GM23338 (cell line): Measurements from ENCODE around the gene SPEM3. TPM values are rescaled to one million over a fixed set of nuclear protein-coding genes. Genes with fewer than 3 reads are reported as not detected.

ENCODE experiments used
- ATAC-seq: fragments of 200-7000 bp; cut with Tn5 transposase; 3 replicates; pipeline ENCODE4 v1.9.1; 2020
- DNase-seq: peaks from one replicate; pipeline ENCODE4 v3.0.0-alpha.2; 2015; ENCODE audit warnings: low spot score
- H2AFZ ChIP-seq: fragments of 200-600 bp; sonication (generic); 2 replicates; pipeline ENCODE4 v1.8.0; 2016; ENCODE audit warnings: antibody characterized with exemption, mild to moderate bottlenecking, moderate library complexity
- H3F3A ChIP-seq: fragments of 200-600 bp; sonication (generic); replicated peaks from 2 replicates; pipeline ENCODE4 v1.8.0; 2017; ENCODE audit warnings: antibody characterized with exemption, mixed run types, low read depth
- H3K27ac ChIP-seq: fragments of 200-600 bp; sonication (generic); 2 replicates; pipeline ENCODE4 v1.6.1; 2016; ENCODE audit warnings: low read depth
- H3K27me3 ChIP-seq: fragments of 200-600 bp; sonication (generic); 2 replicates; pipeline ENCODE4 v1.8.0; 2016; ENCODE audit warnings: mild to moderate bottlenecking, mixed run types, moderate library complexity; ENCODE audit not compliant: insufficient read depth
- H3K36me3 ChIP-seq: fragments of 200-600 bp; sonication (generic); 2 replicates; pipeline ENCODE4 v1.8.0; 2016; ENCODE audit warnings: mild to moderate bottlenecking; ENCODE audit not compliant: insufficient read depth
- H3K4me1 ChIP-seq: fragments of 200-600 bp; sonication (generic); 2 replicates; pipeline ENCODE4 v1.8.0; 2016; ENCODE audit warnings: mild to moderate bottlenecking, moderate library complexity; ENCODE audit not compliant: insufficient read depth
- H3K4me2 ChIP-seq: fragments of 200-600 bp; sonication (generic); 2 replicates; pipeline ENCODE4 v1.7.1; 2017; ENCODE audit warnings: mixed run types
- H3K4me3 ChIP-seq: fragments of 200-600 bp; sonication (generic); 2 replicates; pipeline ENCODE4 v1.6.1; 2016; ENCODE audit warnings: mixed run types
- H3K79me2 ChIP-seq: fragments of 200-600 bp; sonication (generic); replicated peaks from 2 replicates; pipeline ENCODE4 v1.8.0; 2017; ENCODE audit warnings: mild to moderate bottlenecking; ENCODE audit not compliant: insufficient read depth
- H3K9me2 ChIP-seq: fragments of 200-600 bp; sonication (generic); 2 replicates; pipeline ENCODE4 v1.8.0; 2017; ENCODE audit not compliant: insufficient read depth
- H4K20me1 ChIP-seq: fragments of 200-600 bp; sonication (generic); replicated peaks from 2 replicates; pipeline ENCODE4 v1.8.0; 2017; ENCODE audit warnings: mild to moderate bottlenecking; ENCODE audit not compliant: insufficient read depth
- H3K27ac Mint-ChIP-seq: 2 replicates; pipeline ENCODE4 v1.8.0; 2020; ENCODE audit warnings: inconsistent platforms, mild to moderate bottlenecking, moderate library complexity, mixed read lengths
- H3K27me3 Mint-ChIP-seq: 3 replicates; pipeline ENCODE4 v1.8.0; 2022; ENCODE audit warnings: low read depth, mild to moderate bottlenecking, moderate library complexity, mixed read lengths, inconsistent platforms; ENCODE audit not compliant: insufficient read depth, poor library complexity
- H3K36me3 Mint-ChIP-seq: 3 replicates; pipeline ENCODE4 v1.8.0; 2021; ENCODE audit warnings: low read depth, mild to moderate bottlenecking, inconsistent platforms, moderate library complexity, mixed read lengths
- H3K4me1 Mint-ChIP-seq: 3 replicates; pipeline ENCODE4 v1.8.0; 2020; ENCODE audit warnings: mild to moderate bottlenecking, inconsistent platforms, mixed read lengths
- H3K4me3 Mint-ChIP-seq: 3 replicates; pipeline ENCODE4 v1.8.0; 2021; ENCODE audit warnings: moderate library complexity, mild to moderate bottlenecking, inconsistent platforms, mixed read lengths
- H3K9me3 Mint-ChIP-seq: 3 replicates; pipeline ENCODE4 v1.8.0; 2020; ENCODE audit warnings: moderate library complexity, mild to moderate bottlenecking, inconsistent platforms, mixed read lengths
- CREB1 ChIP-seq: fragments of 250-450 bp; sonication (Bioruptor Pico); IDR thresholded peaks from 2 replicates; pipeline ENCODE4 v1.5.0; 2020; ENCODE audit warnings: low read depth, mild to moderate bottlenecking, moderate library complexity
- JUNB ChIP-seq: IDR thresholded peaks from one replicate; pipeline ENCODE4 v1.6.1; 2016; ENCODE audit warnings: antibody characterized with exemption; ENCODE audit not compliant: unreplicated experiment
- NANOG ChIP-seq: IDR thresholded peaks from 2 replicates; pipeline ENCODE4 v1.6.1; 2016; ENCODE audit warnings: antibody characterized with exemption, borderline replicate concordance
- POLR2AphosphoS5 ChIP-seq: IDR thresholded peaks from 2 replicates; pipeline ENCODE4 v1.6.1; 2016; ENCODE audit warnings: antibody characterized with exemption, low read depth
- STAT1 ChIP-seq: IDR thresholded peaks from one replicate; pipeline ENCODE4 v1.6.1; 2016; ENCODE audit warnings: antibody characterized with exemption; ENCODE audit not compliant: unreplicated experiment
- ZNF114 ChIP-seq: fragments of 250-450 bp; sonication (Bioruptor Pico); IDR thresholded peaks from 2 replicates; pipeline ENCODE4 v1.5.0; 2020; ENCODE audit warnings: mild to moderate bottlenecking, moderate library complexity
- ZNF331 ChIP-seq: fragments of 250-450 bp; sonication (Bioruptor Pico); IDR thresholded peaks from 2 replicates; pipeline ENCODE4 v1.5.0; 2020; ENCODE audit warnings: low read depth, mild to moderate bottlenecking, moderate library complexity
- polyA plus RNA-seq: library from polyadenylated mRNA; unstranded; fragments of >200 nt; fragmentation: Nextera tagmentation; extraction: Ambion mirVana; gene quantifications from 2 replicates; pipeline ENCODE4 v1.2.1, GENCODE V29; 2016
- total RNA-seq: library from RNA; depleted of rRNA; stranded (reverse); fragments of >200 nt; shearing (Covaris generic); gene quantifications from 2 replicates; pipeline ENCODE4 v1.2.3, GENCODE V29; 2014
- TF ChIP-seq, protein P1 (sequence below), 2 experiments: fragments of 200-600 bp in 1 of 2; sonication (generic) in 1 of 2; conservative IDR thresholded peaks; 2 replicates each; pipeline versions ENCODE4 v1.5.1 to v1.6.1; 2016 to 2017; ENCODE audit warnings: antibody characterized with exemption in 2 of 2, low read depth in 2 of 2, mild to moderate bottlenecking in 2 of 2, moderate library complexity in 1 of 2
- TF ChIP-seq, protein P2 (sequence below): IDR thresholded peaks from one replicate; pipeline ENCODE4 v1.6.1; 2018; ENCODE audit warnings: antibody characterized with exemption; ENCODE audit not compliant: unreplicated experiment

The SPEM3 gene
- total and polyA plus RNA-seq, 2 experiments from 2014 or later, result not detected

DNA sequence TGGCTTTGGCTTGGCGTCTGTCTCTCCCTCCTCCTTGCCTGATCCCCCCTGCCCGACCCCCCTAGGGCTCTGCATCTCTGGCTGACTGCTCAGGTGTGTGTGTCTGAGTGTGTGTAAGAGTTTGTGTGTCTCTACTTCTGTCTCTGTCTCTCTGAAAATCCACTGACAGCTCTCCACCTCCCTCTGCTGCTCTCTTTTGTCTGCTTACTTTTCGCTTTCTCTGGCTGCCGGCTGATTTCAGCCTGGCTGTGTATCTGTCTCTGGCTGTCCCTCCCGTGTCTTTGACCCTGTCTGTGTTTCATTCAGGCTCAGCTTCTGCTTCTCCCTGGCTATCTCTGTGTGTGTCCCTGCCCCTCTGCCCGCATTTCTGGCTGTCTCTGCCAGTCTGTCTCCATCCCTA lies 12.3 kb upstream of the SPEM3 start (continued):
- TF ChIP-seq POLR2AphosphoS5, result no peak

DNA sequence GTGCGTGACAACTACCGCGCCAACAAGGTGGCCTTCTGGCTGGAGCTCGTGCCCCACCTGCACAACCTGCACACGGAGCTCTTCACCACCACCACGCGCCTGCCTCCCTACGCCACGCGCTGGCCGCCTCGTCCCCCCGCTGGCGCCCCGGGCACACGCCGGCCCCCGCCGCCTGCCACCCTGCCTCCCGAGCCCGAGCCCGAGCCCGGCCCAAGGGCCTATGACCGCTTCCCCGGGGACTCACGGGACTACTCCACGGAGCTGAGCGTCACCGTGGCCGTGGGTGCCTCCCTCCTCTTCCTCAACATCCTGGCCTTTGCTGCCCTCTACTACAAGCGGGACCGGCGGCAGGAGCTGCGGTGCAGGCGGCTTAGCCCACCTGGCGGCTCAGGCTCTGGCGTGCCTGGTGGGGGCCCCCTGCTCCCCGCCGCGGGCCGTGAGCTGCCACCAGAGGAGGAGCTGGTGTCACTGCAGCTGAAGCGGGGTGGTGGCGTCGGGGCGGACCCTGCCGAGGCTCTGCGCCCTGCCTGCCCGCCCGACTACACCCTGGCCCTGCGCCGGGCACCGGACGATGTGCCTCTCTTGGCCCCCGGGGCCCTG lies 11.5 kb upstream of the SPEM3 start:
- H3K4me3 Mint-ChIP-seq, result no peak overlapping the region
- no peak overlapping the region for H3K27ac ChIP-seq
- no peak overlapping the region for H3K27ac Mint-ChIP-seq
- peak; percentile 8; the same call in 2 of the 3 replicates for ATAC-seq
- no peak overlapping the region for H2AFZ ChIP-seq
- DNase-seq, result no peak
- H3K27me3 Mint-ChIP-seq, result peaks cover 11% of the 10 kb centered on the region
- H3K27me3 ChIP-seq, result no peaks in the 10 kb centered on the region
- no peaks in the 10 kb centered on the region for H3K9me2 ChIP-seq
- no peaks in the 10 kb centered on the region for H3F3A ChIP-seq
- H3K36me3 Mint-ChIP-seq, result peaks cover 17% of the 10 kb centered on the region
- H3K4me2 ChIP-seq, result no peak overlapping the region
- H3K9me3 Mint-ChIP-seq, result no peaks in the 10 kb centered on the region
- peaks cover 39% of the 10 kb centered on the region for H3K4me1 Mint-ChIP-seq
- no peaks in the 10 kb centered on the region for H3K4me1 ChIP-seq
- H3K4me3 ChIP-seq, result no peak overlapping the region
- H3K36me3 ChIP-seq, result no peaks in the 10 kb centered on the region
- no peaks in the 10 kb centered on the region for H3K79me2 ChIP-seq
- TF ChIP-seq, protein P1, sequence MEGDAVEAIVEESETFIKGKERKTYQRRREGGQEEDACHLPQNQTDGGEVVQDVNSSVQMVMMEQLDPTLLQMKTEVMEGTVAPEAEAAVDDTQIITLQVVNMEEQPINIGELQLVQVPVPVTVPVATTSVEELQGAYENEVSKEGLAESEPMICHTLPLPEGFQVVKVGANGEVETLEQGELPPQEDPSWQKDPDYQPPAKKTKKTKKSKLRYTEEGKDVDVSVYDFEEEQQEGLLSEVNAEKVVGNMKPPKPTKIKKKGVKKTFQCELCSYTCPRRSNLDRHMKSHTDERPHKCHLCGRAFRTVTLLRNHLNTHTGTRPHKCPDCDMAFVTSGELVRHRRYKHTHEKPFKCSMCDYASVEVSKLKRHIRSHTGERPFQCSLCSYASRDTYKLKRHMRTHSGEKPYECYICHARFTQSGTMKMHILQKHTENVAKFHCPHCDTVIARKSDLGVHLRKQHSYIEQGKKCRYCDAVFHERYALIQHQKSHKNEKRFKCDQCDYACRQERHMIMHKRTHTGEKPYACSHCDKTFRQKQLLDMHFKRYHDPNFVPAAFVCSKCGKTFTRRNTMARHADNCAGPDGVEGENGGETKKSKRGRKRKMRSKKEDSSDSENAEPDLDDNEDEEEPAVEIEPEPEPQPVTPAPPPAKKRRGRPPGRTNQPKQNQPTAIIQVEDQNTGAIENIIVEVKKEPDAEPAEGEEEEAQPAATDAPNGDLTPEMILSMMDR (conservative IDR thresholded peaks at IDR 0.05; ENCODE audit: low read depth in 2 of 2), result 0 out of 4 replicates have a peak, but pooled peaks of 1 of the 2 experiments have one; percentile 4
- no peak for TF ChIP-seq ZNF331 (CRISPR knock-in tag)
- no peaks in the 10 kb centered on the region; the same call in 1 of the 2 replicates for H4K20me1 ChIP-seq

DNA sequence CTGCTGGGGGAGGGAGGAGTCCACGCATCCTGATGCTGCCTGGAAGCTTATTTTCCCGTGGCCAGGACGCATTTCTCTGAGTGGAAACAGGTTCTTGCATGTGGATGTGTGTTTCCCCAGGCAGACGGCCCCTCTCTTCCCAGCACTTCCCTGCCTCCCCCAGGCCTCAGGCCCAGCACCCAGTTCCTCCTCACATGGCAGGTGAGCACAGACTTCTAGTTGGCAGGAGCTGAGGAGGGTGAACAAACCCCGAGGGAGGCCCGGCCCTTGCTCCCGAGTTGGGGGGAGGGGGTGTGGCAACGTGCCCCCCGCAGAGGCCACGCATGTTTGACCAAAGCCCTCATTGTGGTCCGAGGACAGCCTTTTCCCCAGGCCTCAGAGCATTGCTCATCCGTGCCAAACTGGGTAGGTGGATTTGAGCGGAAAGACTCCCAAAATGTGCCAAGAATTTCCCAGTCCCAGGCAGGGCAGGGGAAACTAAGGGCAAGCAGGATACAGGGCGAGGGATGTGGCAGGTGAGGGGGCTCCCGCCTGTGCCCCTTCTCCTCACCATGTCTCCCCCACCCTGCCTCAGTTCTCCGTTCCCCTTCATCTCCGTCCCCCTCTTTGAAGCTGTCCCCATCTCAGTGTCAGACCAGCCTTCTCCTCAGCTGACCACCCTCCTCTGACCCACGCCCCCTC lies 10.0 kb upstream of the SPEM3 start:
- Histone ChIP-seq H3K27ac (no peak overlapping the region), H3K9me2 (no peaks in the 10 kb centered on the region), H3F3A (no peaks in the 10 kb centered on the region), H2AFZ (no peak overlapping the region), H3K27me3 (no peaks in the 10 kb centered on the region), H3K79me2 (no peaks in the 10 kb centered on the region), H3K4me2 (no peak overlapping the region), H3K36me3 (no peaks in the 10 kb centered on the region), H4K20me1 (no peaks in the 10 kb centered on the region; the same call in 1 of the 2 replicates), H3K4me3 (no peak overlapping the region), H3K4me1 (no peaks in the 10 kb centered on the region)
- peaks cover 16% of the 10 kb centered on the region for H3K27me3 Mint-ChIP-seq
- H3K9me3 Mint-ChIP-seq, result no peaks in the 10 kb centered on the region
- peaks cover 28% of the 10 kb centered on the region for H3K4me1 Mint-ChIP-seq
- no peak overlapping the region for H3K4me3 Mint-ChIP-seq
- peaks cover 17% of the 10 kb centered on the region for H3K36me3 Mint-ChIP-seq
- ATAC-seq, result no peak; the same call in 2 of the 3 replicates
- DNase-seq, result no peak
- no peak overlapping the region for H3K27ac Mint-ChIP-seq
- no peak for TF ChIP-seq POLR2AphosphoS5
- no peak for TF ChIP-seq NANOG
- TF ChIP-seq ZNF114 (CRISPR knock-in tag), result no peak
- TF ChIP-seq, protein P2, sequence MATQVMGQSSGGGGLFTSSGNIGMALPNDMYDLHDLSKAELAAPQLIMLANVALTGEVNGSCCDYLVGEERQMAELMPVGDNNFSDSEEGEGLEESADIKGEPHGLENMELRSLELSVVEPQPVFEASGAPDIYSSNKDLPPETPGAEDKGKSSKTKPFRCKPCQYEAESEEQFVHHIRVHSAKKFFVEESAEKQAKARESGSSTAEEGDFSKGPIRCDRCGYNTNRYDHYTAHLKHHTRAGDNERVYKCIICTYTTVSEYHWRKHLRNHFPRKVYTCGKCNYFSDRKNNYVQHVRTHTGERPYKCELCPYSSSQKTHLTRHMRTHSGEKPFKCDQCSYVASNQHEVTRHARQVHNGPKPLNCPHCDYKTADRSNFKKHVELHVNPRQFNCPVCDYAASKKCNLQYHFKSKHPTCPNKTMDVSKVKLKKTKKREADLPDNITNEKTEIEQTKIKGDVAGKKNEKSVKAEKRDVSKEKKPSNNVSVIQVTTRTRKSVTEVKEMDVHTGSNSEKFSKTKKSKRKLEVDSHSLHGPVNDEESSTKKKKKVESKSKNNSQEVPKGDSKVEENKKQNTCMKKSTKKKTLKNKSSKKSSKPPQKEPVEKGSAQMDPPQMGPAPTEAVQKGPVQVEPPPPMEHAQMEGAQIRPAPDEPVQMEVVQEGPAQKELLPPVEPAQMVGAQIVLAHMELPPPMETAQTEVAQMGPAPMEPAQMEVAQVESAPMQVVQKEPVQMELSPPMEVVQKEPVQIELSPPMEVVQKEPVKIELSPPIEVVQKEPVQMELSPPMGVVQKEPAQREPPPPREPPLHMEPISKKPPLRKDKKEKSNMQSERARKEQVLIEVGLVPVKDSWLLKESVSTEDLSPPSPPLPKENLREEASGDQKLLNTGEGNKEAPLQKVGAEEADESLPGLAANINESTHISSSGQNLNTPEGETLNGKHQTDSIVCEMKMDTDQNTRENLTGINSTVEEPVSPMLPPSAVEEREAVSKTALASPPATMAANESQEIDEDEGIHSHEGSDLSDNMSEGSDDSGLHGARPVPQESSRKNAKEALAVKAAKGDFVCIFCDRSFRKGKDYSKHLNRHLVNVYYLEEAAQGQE, result no peak
- TF ChIP-seq JUNB, result no peak
- TF ChIP-seq, protein P1 (conservative IDR thresholded peaks at IDR 0.05; ENCODE audit: low read depth in 2 of 2), result no peak
- TF ChIP-seq CREB1, result no peak
- no peak for TF ChIP-seq STAT1
